Pulmonary artery endothelial cell (primary cell): ENCODE results near the gene BRSK2. TPM values are rescaled to one million over a fixed set of nuclear protein-coding genes. Genes with fewer than 3 reads are reported as not detected.
A peak's percentile ranks its signal among the peaks of the same experiment; 100 is the strongest.

ENCODE experiments used
- DNase-seq: peaks from one replicate; pipeline ENCODE4 v3.0.0-alpha.2; 2011; ENCODE audit warnings: low read depth, low spot score
- total RNA-seq: library from RNA; depleted of rRNA; stranded (reverse); fragments of >200 nt; gene quantifications from 2 replicates; pipeline ENCODE4 v1.2.3, GENCODE V29; 2014

The BRSK2 gene
- total RNA-seq, 1 donor from 2014 or later, result 0.20 TPM

- DNase-seq, result no peak
Measured at GRCh38 chr11:1375161-1375954, 14.4 kb upstream of the BRSK2 start.

GRCh38 chr11:1375955-1376258, 13.8 kb upstream of the BRSK2 start:
- DNase-seq, result no peak

GRCh38 chr11:1377231-1377780, 12.4 kb upstream of the BRSK2 start:
- DNase-seq, result no peak

GRCh38 chr11:1381793-1382425, 7.8 kb upstream of the BRSK2 start:
- no peak for DNase-seq

GRCh38 chr11:1382429-1382828, 7.3 kb upstream of the BRSK2 start:
- DNase-seq, result no peak

GRCh38 chr11:1382831-1383607, 6.7 kb upstream of the BRSK2 start:
- peak; percentile 15 for DNase-seq

GRCh38 chr11:1384199-1384970, 5.3 kb upstream of the BRSK2 start:
- DNase-seq, result no peak

GRCh38 chr11:1387521-1387920, 2.2 kb upstream of the BRSK2 start:
- DNase-seq, result no peak

GRCh38 chr11:1387961-1388762, 1.6 kb upstream of the BRSK2 start:
- no peak for DNase-seq

GRCh38 chr11:1388763-1389102, 1.0 kb upstream of the BRSK2 start:
- no peak for DNase-seq

- peak; percentile 79 for DNase-seq
Measured at GRCh38 chr11:1389103-1389931, 417 bp upstream of the BRSK2 start.

GRCh38 chr11:1390569-1391164, 933 bp downstream of the BRSK2 start:
- DNase-seq, result no peak

GRCh38 chr11:1391165-1392075, 1.7 kb downstream of the BRSK2 start:
- DNase-seq, result no peak

- DNase-seq, result no peak
Measured at GRCh38 chr11:1392111-1392510, 2.4 kb downstream of the BRSK2 start.

GRCh38 chr11:1392561-1392960, 2.8 kb downstream of the BRSK2 start:
- no peak for DNase-seq

GRCh38 chr11:1393038-1393710, 3.4 kb downstream of the BRSK2 start:
- DNase-seq, result no peak

GRCh38 chr11:1394936-1395772, 5.4 kb downstream of the BRSK2 start:
- DNase-seq, result no peak
